GM10248 (cell line): ENCODE data around the gene CKM.

ENCODE experiments used
- CTCF ChIA-PET: fragments of 300-600 bp; sonication (Branson Sonifier 250); formaldehyde crosslinking; extraction: SDS; loops from one replicate; lab custom pipeline; 2021; ENCODE audit warnings: antibody characterized with exemption; lab: Yijun Ruan, JAX
- POLR2A ChIA-PET: fragments of 350-650 bp; sonication (Branson Sonifier 250); formaldehyde crosslinking; extraction: SDS; loops from one replicate; lab custom pipeline; 2020; ENCODE audit warnings: antibody characterized with exemption; lab: Yijun Ruan, JAX
- DNase-seq: peaks from one replicate; pipeline ENCODE4 v3.0.0; 2012; ENCODE audit errors: extremely low spot score
- CTCF ChIP-seq: IDR thresholded peaks from 2 replicates; pipeline ENCODE4 v1.5.1; 2012; ENCODE audit warnings: mild to moderate bottlenecking, low read depth; ENCODE audit errors: extremely low read depth, missing control alignments, control extremely low read depth

CKM gene

GRCh38 chr19:45346449-45346848 lies 23.8 kb upstream of the CKM start:
- DNase-seq = no peak
- CTCF ChIA-PET = no interaction called here
- POLR2A ChIA-PET = no interaction called here
- no peak for TF ChIP-seq CTCF

- POLR2A ChIA-PET = no interaction called here
These were observed 22.8 kb upstream of the CKM start for GRCh38 chr19:45345506-45345860.

GRCh38 chr19:45344621-45345505 lies 22.2 kb upstream of the CKM start:
- ChIA-PET CTCF (no interaction called here), POLR2A (no interaction called here)
- no peak for DNase-seq
- no peak for TF ChIP-seq CTCF

More at GRCh38 chr19:45345506-45345860, 22.8 kb upstream of the CKM start:
- no peak for TF ChIP-seq CTCF
- no peak for DNase-seq
- CTCF ChIA-PET = no interaction called here

- POLR2A ChIA-PET = interaction anchor here (0.5 kb wide), 1 partner anchor 251 kb away, joined by 3 read pairs; no protein-coding TSS in a partner anchor
- CTCF ChIA-PET = no interaction called here
- no peak for TF ChIP-seq CTCF
- DNase-seq = no peak
These were observed 20.2 kb upstream of the CKM start for GRCh38 chr19:45342911-45343310.

GRCh38 chr19:45340899-45341453 lies 18.3 kb upstream of the CKM start:
- ChIA-PET POLR2A (no interaction called here), CTCF (interaction anchor here (1.0 to 1.6 kb wide), 3 partner anchors 8 to 214 kb away, joined by 3 read pairs; no protein-coding TSS in a partner anchor)
- no peak for DNase-seq
- TF ChIP-seq CTCF = no peak

- peak; percentile 60 for DNase-seq
- POLR2A ChIA-PET = no interaction called here
- no peak for TF ChIP-seq CTCF
- CTCF ChIA-PET = interaction anchor here (1.0 to 1.5 kb wide), 4 partner anchors 10 to 214 kb away, joined by 3 read pairs; no protein-coding TSS in a partner anchor
These were observed 17.7 kb upstream of the CKM start, which contains the start of gene KLC3 for GRCh38 chr19:45340232-45340898. Gene KLC3, plus strand, starts transcription at chr19:45340750. Its CDS starts 4,792 bp downstream, at chr19:45345542.
